Hepatocyte (in vitro differentiated cells): ENCODE data around the gene LRFN4. TPM values are rescaled to one million over a fixed set of nuclear protein-coding genes. Genes with fewer than 3 reads are reported as not detected.

Experiments
- DNase-seq: peaks from one replicate; pipeline ENCODE4 v3.0.0-alpha.2; 2016; ENCODE audit warnings: low spot score
- H2AFZ ChIP-seq: fragments of 200-600 bp; sonication (generic); 2 replicates; pipeline ENCODE4 v1.6.0; 2016; ENCODE audit warnings: antibody characterized with exemption, mild to moderate bottlenecking
- H3K27ac ChIP-seq: fragments of 200-600 bp; sonication (generic); 2 replicates; pipeline ENCODE4 v1.5.1; 2016; ENCODE audit warnings: mild to moderate bottlenecking
- H3K27me3 ChIP-seq: fragments of 200-600 bp; sonication (generic); 2 replicates; pipeline ENCODE4 v1.6.1; 2016
- H3K36me3 ChIP-seq: fragments of 200-600 bp; sonication (generic); replicated peaks from 2 replicates; pipeline ENCODE4 v1.5.1; 2016; ENCODE audit warnings: low read depth; ENCODE audit not compliant: insufficient read depth
- H3K4me1 ChIP-seq: fragments of 200-600 bp; sonication (generic); 2 replicates; pipeline ENCODE4 v1.5.1; 2016; ENCODE audit warnings: mild to moderate bottlenecking, moderate library complexity; ENCODE audit not compliant: insufficient read depth
- H3K4me2 ChIP-seq: fragments of 200-600 bp; sonication (generic); 2 replicates; pipeline ENCODE4 v1.6.0; 2016
- H3K4me3 ChIP-seq: fragments of 200-600 bp; sonication (generic); 2 replicates; pipeline ENCODE4 v1.5.1; 2016; ENCODE audit warnings: mild to moderate bottlenecking
- H3K79me2 ChIP-seq: fragments of 200-600 bp; sonication (generic); 2 replicates; pipeline ENCODE4 v1.6.0; 2017; ENCODE audit warnings: mild to moderate bottlenecking
- H3K9me2 ChIP-seq: fragments of 200-600 bp; sonication (generic); replicated peaks from 2 replicates; pipeline ENCODE4 v1.6.0; 2017; ENCODE audit warnings: mild to moderate bottlenecking; ENCODE audit not compliant: insufficient read depth
- H3K9me3 ChIP-seq: fragments of 200-600 bp; sonication (generic); 2 replicates; pipeline ENCODE4 v1.5.1; 2016; ENCODE audit warnings: low read depth, mild to moderate bottlenecking
- H4K20me1 ChIP-seq: fragments of 200-600 bp; sonication (generic); 2 replicates; pipeline ENCODE4 v1.6.0; 2016; ENCODE audit warnings: mild to moderate bottlenecking; ENCODE audit not compliant: insufficient read depth, poor library complexity, severe bottlenecking
- CTCF ChIP-seq: fragments of 200-600 bp; sonication (generic); IDR thresholded peaks from 2 replicates; pipeline ENCODE4 v1.5.1; 2016; ENCODE audit warnings: antibody characterized with exemption, mild to moderate bottlenecking; ENCODE audit not compliant: poor library complexity
- EZH2 ChIP-seq: fragments of 200-600 bp; sonication (generic); IDR thresholded peaks from 2 replicates; pipeline ENCODE4 v1.6.1; 2016; ENCODE audit warnings: antibody characterized with exemption, mild to moderate bottlenecking, borderline replicate concordance
- EZH2phosphoT487 ChIP-seq: fragments of 200-600 bp; sonication (generic); IDR thresholded peaks from one replicate; pipeline ENCODE4 v1.6.1; 2018; ENCODE audit warnings: antibody characterized with exemption, mild to moderate bottlenecking, low read depth, moderate library complexity; ENCODE audit not compliant: unreplicated experiment, severe bottlenecking
- WGBS: methylation state at CpG from one replicate; pipeline ENCODE4 v1.1.6; 2016; ENCODE audit warnings: low lambda C conversion rate; ENCODE audit errors: missing lambda C conversion rate; 5-methylcytosine and 5-hydroxymethylcytosine counted together
- polyA plus RNA-seq: library from polyadenylated mRNA; unstranded; fragments of >200 nt; fragmentation: Nextera tagmentation; extraction: Ambion mirVana; gene quantifications from 2 replicates; pipeline ENCODE4 v1.2.1, GENCODE V29; 2016
- total RNA-seq: library from RNA; depleted of rRNA; stranded (reverse); fragments of >200 nt; gene quantifications from 2 replicates; pipeline ENCODE4 v1.2.3, GENCODE V29; 2014

LRFN4 gene
- total and polyA plus RNA-seq, 2 experiments from 2014 or later: 15.8 to 30.2 TPM

- Histone ChIP-seq H3K79me2 (no peaks in the 10 kb centered on the region), H3K9me3 (no peaks in the 10 kb centered on the region), H3K36me3 (no peaks in the 10 kb centered on the region), H3K4me2 (no peak overlapping the region), H3K27me3 (no peaks in the 10 kb centered on the region), H3K4me1 (peaks cover 8% of the 10 kb centered on the region), H3K27ac (no peak overlapping the region), H3K9me2 (no peaks in the 10 kb centered on the region), H2AFZ (no peak overlapping the region), H3K4me3 (no peak overlapping the region), H4K20me1 (no peaks in the 10 kb centered on the region)
- no peak for TF ChIP-seq EZH2phosphoT487
- TF ChIP-seq EZH2: no peak
- no peak for TF ChIP-seq CTCF
- no peak for DNase-seq
- 94% methylated on average over 51 of the region's 62 CpGs for WGBS
These were observed 1.5 kb downstream of the LRFN4 start for GRCh38 chr11:66858186-66858938.

- 95% methylated on average over 22 of the region's 29 CpGs for WGBS
- no peak overlapping the region for H3K27ac ChIP-seq
- no peaks in the 10 kb centered on the region for H3K9me3 ChIP-seq
- no peaks in the 10 kb centered on the region for H3K36me3 ChIP-seq
- H3K4me1 ChIP-seq: peaks cover 8% of the 10 kb centered on the region
- H4K20me1 ChIP-seq: no peaks in the 10 kb centered on the region
- no peak for DNase-seq
- no peak overlapping the region for H3K4me2 ChIP-seq
- H3K4me3 ChIP-seq: no peak overlapping the region
- TF ChIP-seq CTCF (no peak), EZH2phosphoT487 (no peak), EZH2 (no peak)
- no peaks in the 10 kb centered on the region for H3K79me2 ChIP-seq
- no peaks in the 10 kb centered on the region for H3K9me2 ChIP-seq
- H3K27me3 ChIP-seq: no peaks in the 10 kb centered on the region
- H2AFZ ChIP-seq: no peak overlapping the region
These were observed 2.2 kb downstream of the LRFN4 start for GRCh38 chr11:66858939-66859685.

GRCh38 chr11:66859686-66860448 lies 3.0 kb downstream of the LRFN4 start:
- Histone ChIP-seq H3K4me1 (peaks cover 8% of the 10 kb centered on the region), H3K9me2 (no peaks in the 10 kb centered on the region), H3K4me3 (no peak overlapping the region), H2AFZ (no peak overlapping the region), H3K79me2 (no peaks in the 10 kb centered on the region), H3K9me3 (no peaks in the 10 kb centered on the region), H3K36me3 (no peaks in the 10 kb centered on the region), H4K20me1 (no peaks in the 10 kb centered on the region), H3K27me3 (no peaks in the 10 kb centered on the region), H3K4me2 (no peak overlapping the region), H3K27ac (no peak overlapping the region)
- WGBS: 93% methylated on average over 20 of the region's 41 CpGs
- DNase-seq: no peak
- TF ChIP-seq EZH2phosphoT487: no peak
- no peak for TF ChIP-seq EZH2
- no peak for TF ChIP-seq CTCF
